Measurements from ENCODE around the gene SGK1. TPM values are rescaled to one million over a fixed set of nuclear protein-coding genes. Genes with fewer than 3 reads are reported as not detected.

SGK1 gene
- total RNA-seq, 1 donor from 2014 or later = 91.0 TPM

DNA sequence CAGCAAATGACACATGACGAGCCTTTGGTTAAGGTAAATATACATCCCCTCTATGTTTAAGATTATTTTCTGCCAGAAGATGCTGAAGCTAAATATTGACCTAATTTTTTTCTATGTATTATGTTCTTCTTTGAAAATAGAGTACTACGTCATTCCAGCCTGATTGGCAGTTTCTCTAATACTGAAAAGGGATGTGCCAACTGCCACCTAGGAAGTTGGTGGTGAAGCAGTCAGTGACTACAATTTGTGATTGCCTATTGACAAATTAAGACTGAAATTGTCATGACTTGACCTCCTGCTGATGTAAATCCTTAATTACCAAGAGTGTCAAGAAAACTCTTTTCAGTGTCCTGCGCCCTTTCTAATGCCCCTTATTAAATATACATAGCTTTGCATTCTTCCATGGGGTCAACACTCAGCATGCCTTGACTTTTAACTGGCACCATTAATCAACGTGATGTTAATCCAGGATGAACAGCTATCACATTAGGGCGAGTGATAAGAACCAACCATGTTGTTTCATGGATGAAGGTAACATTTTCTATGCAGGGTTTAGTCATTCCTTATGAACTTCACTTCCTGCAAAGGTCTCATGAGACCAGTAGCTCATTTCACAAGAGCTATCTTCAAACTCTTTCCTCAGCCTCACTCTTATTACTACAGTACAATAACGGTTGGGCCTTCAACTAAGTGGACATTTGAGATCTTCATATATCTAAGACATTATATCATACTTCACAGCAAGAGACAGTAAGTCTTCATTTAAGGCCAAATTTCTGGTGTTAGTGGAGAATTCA is 22.5 kb upstream of the SGK1 start:
- Mint-ChIP-seq H3K4me1 (ENCODE audit: low read depth) (no peaks in the 10 kb centered on the region), H3K9me3 (ENCODE audit: low read depth) (no peaks in the 10 kb centered on the region), H3K27ac (ENCODE audit: unreplicated experiment) (no peak overlapping the region), H3K36me3 (ENCODE audit: low read depth) (peaks cover 2% of the 10 kb centered on the region), H3K4me3 (ENCODE audit: unreplicated experiment) (no peak overlapping the region), H3K27me3 (ENCODE audit: low read depth) (no peaks in the 10 kb centered on the region)
- no peak for DNase-seq (ENCODE audit: low spot score)
- TF ChIP-seq, protein P1, sequence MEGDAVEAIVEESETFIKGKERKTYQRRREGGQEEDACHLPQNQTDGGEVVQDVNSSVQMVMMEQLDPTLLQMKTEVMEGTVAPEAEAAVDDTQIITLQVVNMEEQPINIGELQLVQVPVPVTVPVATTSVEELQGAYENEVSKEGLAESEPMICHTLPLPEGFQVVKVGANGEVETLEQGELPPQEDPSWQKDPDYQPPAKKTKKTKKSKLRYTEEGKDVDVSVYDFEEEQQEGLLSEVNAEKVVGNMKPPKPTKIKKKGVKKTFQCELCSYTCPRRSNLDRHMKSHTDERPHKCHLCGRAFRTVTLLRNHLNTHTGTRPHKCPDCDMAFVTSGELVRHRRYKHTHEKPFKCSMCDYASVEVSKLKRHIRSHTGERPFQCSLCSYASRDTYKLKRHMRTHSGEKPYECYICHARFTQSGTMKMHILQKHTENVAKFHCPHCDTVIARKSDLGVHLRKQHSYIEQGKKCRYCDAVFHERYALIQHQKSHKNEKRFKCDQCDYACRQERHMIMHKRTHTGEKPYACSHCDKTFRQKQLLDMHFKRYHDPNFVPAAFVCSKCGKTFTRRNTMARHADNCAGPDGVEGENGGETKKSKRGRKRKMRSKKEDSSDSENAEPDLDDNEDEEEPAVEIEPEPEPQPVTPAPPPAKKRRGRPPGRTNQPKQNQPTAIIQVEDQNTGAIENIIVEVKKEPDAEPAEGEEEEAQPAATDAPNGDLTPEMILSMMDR (IDR thresholded peaks at IDR 0.05) = no peak

- Mint-ChIP-seq H3K4me1 (ENCODE audit: low read depth) (no peaks in the 10 kb centered on the region), H3K9me3 (ENCODE audit: low read depth) (no peaks in the 10 kb centered on the region), H3K36me3 (ENCODE audit: low read depth) (peaks cover 2% of the 10 kb centered on the region), H3K27me3 (ENCODE audit: low read depth) (no peaks in the 10 kb centered on the region), H3K27ac (ENCODE audit: unreplicated experiment) (no peak overlapping the region), H3K4me3 (ENCODE audit: unreplicated experiment) (no peak overlapping the region)
- DNase-seq (ENCODE audit: low spot score) = no peak
- TF ChIP-seq, protein P1 (IDR thresholded peaks at IDR 0.05) = no peak
Observed at GRCh38 chr6:134339216-134339615, 21.3 kb upstream of the SGK1 start.

- DNase-seq (ENCODE audit: low spot score) = no peak
- Mint-ChIP-seq H3K27ac (ENCODE audit: unreplicated experiment) (no peak overlapping the region), H3K4me1 (ENCODE audit: low read depth) (no peaks in the 10 kb centered on the region), H3K36me3 (ENCODE audit: low read depth) (peaks cover under 1% of the 10 kb centered on the region), H3K9me3 (ENCODE audit: low read depth) (peaks cover 1% of the 10 kb centered on the region), H3K27me3 (ENCODE audit: low read depth) (no peaks in the 10 kb centered on the region), H3K4me3 (ENCODE audit: unreplicated experiment) (no peak overlapping the region)
- TF ChIP-seq, protein P1 (IDR thresholded peaks at IDR 0.05) = no peak
Observed at GRCh38 chr6:134331256-134331655, 13.3 kb upstream of the SGK1 start.

- TF ChIP-seq, protein P1 (IDR thresholded peaks at IDR 0.05) = no peak
- no peak for DNase-seq (ENCODE audit: low spot score)
- Mint-ChIP-seq H3K4me1 (ENCODE audit: low read depth) (no peaks in the 10 kb centered on the region), H3K9me3 (ENCODE audit: low read depth) (peaks cover 3% of the 10 kb centered on the region), H3K27ac (ENCODE audit: unreplicated experiment) (no peak overlapping the region), H3K36me3 (ENCODE audit: low read depth) (peaks cover 2% of the 10 kb centered on the region), H3K27me3 (ENCODE audit: low read depth) (no peaks in the 10 kb centered on the region), H3K4me3 (ENCODE audit: unreplicated experiment) (no peak overlapping the region)
Observed at GRCh38 chr6:134330555-134330954, 12.6 kb upstream of the SGK1 start.

DNA sequence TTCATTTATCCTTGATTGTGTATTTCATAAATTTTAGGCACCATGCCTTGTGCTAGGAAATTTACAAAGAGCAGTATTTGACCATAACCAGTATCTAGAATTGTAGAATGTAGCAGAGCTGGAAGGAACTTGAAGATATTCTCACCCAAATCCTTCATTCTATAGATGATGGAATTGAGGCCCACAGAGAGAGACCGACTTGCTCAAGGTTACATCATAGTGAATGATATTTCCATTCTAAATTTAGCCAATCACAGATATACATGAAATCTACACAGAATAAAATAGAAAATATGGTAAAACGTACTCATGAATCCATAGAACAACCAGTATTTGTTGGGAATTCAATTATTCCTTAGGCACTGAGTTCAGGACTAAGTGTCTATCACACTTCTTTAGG is 10.9 kb upstream of the SGK1 start:
- TF ChIP-seq, protein P1 (IDR thresholded peaks at IDR 0.05) = no peak
- Mint-ChIP-seq H3K27me3 (ENCODE audit: low read depth) (no peaks in the 10 kb centered on the region), H3K9me3 (ENCODE audit: low read depth) (peaks cover 3% of the 10 kb centered on the region), H3K4me1 (ENCODE audit: low read depth) (no peaks in the 10 kb centered on the region), H3K4me3 (ENCODE audit: unreplicated experiment) (no peak overlapping the region), H3K27ac (ENCODE audit: unreplicated experiment) (no peak overlapping the region), H3K36me3 (ENCODE audit: low read depth) (peaks cover 2% of the 10 kb centered on the region)
- no peak for DNase-seq (ENCODE audit: low spot score)
